Stimulated activated CD8-positive, alpha-beta memory T cell treated with anti-CD3 and anti-CD28 coated beads, Interleukin-7, amount 100 ng/mL, for 1 hour (primary cell): ENCODE measurements around the gene ASB4.
"Not testable (repeated sequence)": the region's sequence is repeated elsewhere in the genome, so short reads cannot be mapped to it uniquely, and the experiment has no call there.

Source experiments
- DNase-seq, 2 donors: peaks; one replicate each; pipeline ENCODE4 v3.0.0-alpha.2; 2020; ENCODE audit warnings: low read depth in 2 of 2

ASB4 gene

DNA sequence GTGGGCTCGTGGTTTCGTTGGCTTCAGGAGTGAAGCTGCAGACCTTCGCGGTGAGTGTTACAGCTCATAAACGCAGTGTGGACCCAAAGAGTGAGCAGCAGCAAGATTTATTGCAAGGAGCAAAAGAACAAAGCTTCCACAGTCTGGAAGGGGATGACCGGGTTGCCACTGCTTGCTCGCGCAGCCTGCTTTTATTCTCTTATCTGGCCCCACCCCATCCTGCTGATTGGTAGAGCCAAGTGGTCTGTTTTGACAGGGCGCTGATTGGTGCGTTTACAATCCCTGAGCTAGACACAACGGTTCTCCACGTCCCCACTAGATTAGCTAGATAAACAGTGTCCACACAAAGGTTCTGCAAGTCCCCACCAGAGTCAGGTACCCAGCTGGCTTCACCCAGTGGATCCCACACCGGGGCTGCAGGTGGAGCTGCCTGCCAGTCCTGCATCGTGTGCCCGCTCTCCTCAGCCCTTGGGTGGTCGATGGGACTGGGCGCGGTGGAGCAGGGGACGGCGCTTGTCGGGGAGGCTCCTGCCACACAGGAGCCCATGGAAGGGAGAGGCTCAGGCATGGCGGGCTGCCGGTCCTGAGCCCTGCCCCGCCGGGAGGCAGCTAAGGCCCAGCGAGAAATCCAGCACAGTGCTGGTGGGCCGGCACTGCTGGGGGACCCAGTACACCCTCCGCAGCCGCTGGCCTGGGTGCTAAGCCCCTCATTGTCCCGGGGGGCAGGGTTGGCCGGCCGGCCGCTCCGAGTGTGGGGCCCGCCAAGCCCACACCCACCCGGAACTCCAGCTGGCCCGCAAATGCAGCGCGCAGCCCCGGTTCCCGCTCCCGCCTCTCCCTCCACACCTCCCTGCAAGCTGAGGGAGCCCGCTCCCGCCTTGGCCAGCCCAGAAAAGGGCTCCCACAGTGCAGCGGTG lies 66.5 kb downstream of the ASB4 start:
- not testable (repeated sequence) for DNase-seq

DNA sequence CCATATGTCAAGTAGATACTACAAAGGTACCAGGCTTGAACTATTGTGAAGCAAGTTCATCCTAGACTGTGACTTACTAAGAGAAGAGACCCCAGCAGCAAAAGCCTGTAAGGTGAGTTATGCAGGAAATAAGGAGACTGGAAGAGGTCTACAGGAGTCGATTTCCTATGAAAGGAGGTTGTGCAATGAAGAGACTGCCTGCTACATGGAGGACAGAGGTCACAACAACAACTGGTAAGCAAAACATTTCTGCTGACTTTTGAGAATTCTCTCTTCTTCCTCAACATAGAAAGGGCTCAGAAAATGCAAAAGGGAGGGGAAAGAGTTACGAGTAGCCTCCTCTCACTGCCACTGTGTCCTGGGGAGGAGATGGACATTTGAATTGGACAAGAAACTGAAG lies 68.2 kb downstream of the ASB4 start:
- no peak for DNase-seq

DNA sequence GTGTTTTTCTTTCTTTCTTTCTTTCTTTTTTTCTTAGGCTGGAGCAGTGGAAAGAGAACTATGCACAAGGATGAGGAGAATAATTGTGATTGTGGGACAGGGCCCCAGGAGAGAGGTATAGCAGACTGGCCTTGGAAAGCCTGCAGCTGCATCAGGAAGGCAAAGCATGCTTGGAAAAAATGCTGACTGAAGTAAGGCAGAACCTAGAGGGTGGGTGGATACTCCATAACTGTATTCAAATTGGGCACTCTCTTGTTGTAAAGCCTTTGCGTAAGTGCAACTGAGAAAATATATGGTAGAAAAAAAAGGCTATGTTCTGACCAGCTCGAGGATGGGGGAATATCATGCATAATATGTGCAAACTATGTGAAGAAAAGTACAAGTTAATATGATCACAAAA lies 71.0 kb downstream of the ASB4 start:
- no peak for DNase-seq

DNA sequence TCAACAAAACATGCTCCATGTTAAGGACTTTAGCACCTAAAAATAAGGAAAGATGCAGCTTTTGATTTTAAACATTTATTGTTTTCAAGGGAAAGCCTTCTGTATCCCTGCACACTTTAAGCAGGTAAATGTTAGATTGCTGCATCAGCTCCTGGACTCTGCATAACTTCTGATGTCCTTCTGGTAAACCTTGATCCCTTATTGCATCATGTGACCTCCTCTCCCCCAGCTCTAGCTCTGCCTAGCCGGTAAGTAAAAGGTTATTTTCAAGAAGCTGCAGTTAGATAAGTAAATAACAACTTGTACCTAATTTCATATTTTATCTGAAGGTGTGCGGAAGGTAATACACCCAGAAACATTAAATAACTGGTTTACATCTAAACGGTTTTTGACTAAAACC lies 73.1 kb downstream of the ASB4 start:
- no peak for DNase-seq

DNA sequence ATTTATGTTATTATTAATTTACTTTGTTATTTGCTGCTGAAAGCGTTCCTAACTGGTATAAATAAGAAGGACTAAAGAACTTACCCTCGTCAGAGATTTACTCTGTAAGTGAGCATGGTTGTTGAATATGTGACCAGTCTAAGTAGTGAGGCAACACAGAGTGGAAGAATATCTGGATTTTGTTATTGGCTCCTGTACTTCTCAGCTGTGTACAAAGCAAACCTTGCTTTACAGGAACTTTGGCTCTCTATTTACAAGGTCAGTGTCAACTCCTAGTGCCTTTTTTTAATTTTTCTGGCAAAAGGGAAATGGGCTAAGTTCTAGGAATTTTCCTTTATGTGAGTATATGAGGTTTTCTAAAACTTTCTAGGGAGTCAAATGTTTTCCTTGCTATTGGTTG lies 74.9 kb downstream of the ASB4 start:
- DNase-seq, result no peak

DNA sequence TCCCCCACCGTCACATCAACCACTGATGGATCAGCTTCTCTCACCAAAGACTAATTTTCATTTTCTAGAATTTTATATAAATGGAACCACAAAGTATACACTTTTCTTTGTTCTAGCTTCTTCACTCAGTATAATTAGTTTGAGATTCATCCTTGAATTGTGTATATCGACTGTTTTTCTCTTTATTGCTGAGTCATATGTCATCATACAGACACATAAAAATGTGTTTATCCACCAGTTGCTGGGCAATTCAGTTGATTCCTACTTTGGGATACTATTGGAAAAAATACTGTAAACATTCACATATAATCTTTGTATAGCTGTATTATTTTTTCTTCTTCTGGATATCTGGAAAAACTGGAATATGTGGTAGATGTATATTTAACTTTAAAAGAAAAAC lies 84.0 kb downstream of the ASB4 start:
- DNase-seq, result no peak

DNA sequence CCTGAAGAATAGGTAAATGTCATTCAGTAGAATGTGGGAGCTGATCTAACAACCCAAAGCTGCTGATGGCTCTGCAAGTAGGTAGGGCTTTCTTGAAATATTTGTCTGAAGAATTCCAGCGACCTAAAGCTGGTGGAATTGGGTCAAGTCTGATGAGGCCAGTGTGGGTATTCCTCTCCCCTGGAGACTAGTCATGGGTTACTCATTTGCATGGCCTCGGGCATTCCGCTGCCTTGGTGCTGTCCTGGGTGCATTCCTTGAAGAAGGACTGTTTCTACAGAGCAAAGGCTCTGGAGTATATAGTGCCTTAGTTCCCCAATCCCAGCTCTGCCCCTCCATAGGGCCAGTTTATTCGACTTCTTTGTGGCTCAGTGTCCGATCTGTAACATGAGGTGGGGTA lies 91.4 kb downstream of the ASB4 start:
- DNase-seq, result no peak

DNA sequence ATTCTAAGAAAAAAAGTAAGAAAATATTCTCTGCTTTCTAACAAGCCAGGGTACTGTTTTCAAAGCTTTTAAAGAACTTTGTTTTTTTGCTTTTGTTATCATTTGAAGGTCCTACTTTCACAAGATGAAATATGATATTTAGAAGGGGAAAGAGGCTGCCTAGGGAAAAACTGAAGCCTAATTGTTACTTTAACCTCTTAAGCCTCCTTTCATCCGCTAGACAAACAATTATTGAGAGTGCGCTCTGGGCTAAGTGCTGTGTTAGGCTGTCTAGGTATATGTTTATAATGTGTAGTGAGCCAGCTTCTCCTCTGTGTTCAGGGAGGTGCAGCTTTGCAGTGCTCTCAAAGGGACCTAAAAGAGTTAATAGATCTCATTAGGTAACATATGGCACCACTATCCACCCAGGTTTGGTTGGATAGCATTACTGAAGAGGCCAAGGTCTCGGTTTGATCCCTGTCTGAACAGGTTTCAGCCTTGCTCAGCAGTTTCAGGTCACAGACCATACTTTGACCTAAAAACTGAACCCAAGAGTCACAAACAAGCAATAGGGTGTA lies 92.6 kb downstream of the ASB4 start:
- no peak for DNase-seq

DNA sequence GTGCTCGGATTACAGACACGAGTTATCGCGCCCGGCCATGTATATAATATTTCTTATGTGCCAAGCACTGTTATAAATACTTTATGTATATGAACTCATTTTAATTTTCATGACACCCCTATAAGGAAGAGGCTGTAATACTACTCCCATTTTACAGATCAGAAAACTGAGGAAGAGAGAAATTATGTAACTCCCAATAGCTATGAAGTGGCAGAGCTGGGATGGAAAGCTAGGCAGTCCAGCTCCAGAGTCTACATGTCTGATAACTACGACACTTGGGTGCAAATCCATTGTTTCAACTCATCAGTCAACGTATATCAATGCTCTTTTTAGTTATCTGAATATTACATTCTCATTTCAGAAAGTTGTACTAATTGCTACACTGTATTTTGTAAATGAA lies 93.6 kb downstream of the ASB4 start:
- no peak for DNase-seq

DNA sequence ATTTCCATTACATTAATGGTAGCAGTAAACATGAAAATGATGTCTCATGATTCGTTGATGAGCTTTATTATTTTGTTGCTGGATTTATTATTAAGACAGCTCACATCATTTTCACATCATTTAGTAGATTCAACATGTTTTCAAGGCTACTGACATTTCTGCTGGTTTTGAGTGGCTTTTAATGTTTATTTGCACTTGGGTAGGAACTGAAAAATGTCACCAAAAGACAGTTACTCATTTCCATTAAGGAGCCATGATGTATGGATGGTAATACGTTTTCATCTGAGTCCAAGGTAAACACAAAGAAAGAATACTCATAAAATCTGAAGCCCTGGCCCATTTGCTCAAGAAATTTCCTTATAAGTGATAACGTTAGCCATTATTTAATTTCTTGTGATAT lies 95.7 kb downstream of the ASB4 start:
- no peak for DNase-seq

DNA sequence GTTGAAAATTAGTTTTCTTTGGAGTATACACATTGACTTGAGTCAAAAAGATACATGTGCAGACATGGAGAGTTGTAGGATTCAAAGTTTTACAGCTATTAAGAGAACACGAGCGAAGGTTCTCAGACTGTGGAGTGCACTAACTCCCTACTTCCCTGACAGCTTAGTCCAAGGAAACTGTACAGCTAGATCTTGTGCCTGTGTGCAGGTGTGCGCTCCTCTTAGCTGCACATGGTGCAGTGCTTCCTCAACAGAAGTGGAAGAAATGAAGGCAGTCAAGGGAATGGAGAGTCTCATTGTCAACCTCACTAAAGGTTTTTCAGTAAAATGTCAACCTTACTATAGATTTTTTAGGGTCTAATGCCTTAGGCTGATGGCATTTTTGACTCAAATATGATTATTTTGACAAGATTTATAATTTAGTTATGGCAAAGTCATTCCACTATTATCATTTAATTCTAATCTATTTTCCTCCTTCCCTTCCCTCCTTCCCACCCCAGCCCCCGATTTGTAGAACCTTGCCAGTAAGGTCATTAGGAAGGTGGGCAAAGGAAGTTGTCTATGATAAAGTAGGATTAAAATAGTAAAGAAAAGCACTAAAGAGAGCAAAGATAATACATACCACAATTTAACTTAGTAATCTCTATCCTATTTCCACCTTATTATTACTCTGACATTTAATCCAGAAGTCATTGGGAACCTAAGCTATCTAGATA lies 97.0 kb downstream of the ASB4 start:
- no peak for DNase-seq

DNA sequence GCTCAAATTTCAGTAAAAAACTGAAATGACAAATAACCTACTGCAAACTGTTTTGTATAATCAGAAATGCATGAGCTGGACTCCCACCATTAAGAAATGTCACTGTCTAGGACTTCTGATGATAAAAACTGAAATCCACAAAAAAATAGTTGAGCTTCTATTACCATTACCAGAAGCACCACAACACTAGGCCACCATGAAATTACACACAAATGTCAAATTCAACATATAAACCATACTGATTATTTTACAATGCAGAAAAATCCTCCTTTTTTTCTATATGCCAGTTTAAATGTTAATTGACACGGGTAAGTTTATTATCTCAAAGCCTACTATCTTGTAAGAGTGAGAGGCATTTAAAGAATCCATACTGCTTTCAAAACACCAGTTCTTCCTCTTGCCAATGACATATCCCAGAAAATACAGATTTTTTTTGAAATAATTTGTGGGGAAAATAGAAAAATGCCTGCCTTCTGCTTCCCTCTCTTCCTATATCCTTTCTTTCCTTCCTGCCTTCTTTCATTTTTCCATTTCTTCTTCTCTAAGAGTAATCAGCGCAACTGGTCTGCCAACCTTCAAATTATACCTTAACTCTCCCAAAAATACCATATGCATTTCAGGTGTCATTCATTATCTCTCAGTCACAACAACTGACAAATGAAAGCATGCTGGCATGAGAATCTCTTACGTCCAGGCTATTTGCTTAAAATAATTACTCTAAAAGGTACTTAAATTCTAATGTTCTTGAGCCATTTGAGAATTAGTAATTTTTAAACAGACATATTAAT lies 98.3 kb downstream of the ASB4 start:
- DNase-seq, result no peak

DNA sequence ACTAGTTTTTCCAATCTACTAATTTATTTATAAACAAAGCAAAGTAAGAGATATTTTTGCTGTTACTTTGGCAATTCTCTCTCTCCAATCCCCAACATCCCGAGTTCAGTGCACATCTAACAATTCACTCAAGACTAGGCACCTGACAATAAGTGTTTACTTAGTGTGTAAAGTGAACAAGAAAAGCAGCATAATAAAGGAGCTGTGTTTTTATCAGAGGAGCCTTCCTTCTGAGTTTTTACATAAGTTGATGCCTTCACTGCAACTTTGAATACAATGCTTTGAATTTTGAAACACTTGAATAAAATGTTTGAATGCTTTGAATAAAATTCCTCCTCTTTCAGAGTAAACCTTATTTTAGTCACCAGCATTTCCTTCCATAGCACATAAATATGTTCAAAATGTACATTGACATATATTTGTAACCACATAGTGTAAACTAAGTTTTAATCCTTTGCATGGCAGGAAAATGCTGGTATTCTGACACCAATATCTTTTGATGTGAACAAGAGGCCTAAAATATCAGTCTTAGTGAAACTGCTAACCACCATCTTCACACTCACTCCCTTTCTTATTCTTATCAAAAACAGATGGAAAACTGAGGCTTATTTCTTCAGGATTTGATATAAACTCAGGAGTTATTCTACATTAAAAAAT lies 99.2 kb downstream of the ASB4 start:
- no peak for DNase-seq

DNA sequence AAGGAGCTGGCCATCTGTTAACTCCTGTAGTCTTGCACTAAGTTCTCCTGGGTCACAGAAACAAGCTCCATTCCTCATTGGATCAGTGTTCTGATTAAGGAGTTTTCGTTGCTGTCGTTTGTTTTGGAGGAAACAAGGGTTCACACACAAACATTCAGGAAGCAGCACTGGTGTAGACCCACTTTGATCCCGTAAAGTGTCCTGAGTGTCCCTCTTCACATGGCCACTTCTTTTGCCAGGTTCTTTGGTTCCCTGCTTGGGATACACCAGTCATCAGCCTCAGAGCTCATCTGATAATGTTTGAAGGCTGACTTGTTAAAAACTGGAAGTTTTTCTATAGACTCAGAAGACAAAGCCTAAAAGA lies 99.7 kb downstream of the ASB4 start:
- DNase-seq, result no peak

DNA sequence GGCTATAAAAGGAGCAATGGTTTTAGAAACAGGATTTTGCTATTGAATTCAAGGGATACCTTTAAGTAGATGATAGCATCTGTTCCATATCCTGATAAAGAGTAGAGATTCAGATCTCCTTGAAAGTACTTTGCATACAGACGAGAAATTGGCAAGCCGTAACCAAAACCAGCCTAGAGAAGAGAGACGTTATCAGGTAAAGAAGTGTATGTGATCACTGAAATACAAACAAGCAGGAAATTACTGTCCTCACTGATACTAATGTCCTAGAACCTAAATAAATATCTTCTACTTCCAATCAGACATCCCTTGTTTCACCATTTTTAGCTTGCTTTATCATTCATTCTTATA lies 101.2 kb downstream of the ASB4 start:
- DNase-seq, result no peak

DNA sequence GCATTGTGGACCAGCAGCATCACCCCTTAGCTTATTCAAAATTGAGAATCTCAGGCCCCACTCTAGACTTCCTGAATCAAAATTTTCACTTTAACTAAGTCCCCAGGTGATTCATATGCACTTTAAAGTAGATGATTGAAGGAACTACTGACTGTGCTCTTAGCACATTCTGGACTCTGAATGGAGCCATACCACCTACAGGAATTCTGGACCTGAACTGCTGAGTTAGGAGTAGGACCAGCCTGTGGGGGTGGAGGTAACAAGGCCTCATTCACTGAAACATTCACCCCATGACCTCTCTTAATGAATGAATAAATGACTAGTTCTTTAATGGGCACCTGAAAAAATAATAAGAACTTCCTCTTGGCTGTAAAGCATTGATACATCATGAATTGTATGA lies 103.3 kb downstream of the ASB4 start:
- no peak for DNase-seq

DNA sequence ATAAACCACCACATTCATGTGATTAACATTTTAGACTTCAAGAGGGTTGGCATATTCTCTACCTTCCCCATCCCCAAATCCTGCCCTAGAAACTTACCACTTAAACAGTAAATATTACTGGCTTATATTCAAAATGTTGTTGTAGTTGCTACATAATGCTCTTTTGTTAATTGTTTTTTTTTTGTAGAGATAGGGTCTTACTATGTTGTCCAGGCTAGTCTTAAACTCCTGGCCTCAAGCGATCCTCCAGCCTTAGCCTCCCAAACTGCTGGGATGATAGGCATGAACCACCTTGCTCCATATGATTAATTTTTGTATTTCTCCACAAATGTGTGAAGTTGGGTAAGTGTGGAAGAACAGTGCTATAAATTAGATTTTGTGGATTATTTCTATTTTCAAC lies 104.0 kb downstream of the ASB4 start:
- DNase-seq, result no peak
